Lung microvascular endothelial cell (primary cell): ENCODE data around the gene TSGA10IP. TPM values are rescaled to one million over a fixed set of nuclear protein-coding genes. Genes with fewer than 3 reads are reported as not detected.
"Not testable (repeated sequence)": the region's sequence is repeated elsewhere in the genome, so short reads cannot be mapped to it uniquely, and the experiment has no call there.

ENCODE experiments used
- DNase-seq, 2 donors: peaks; one replicate each; pipeline versions ENCODE4 v3.0.0 to v3.0.0-alpha.2; 2010; ENCODE audit warnings: low read depth in 2 of 2
- total RNA-seq: library from RNA; depleted of rRNA; stranded (reverse); fragments of >200 nt; gene quantifications from 2 replicates; pipeline ENCODE4 v1.2.1, GENCODE V29; 2014

TSGA10IP gene
- total RNA-seq, 1 donor from 2014 or later = not detected

DNA sequence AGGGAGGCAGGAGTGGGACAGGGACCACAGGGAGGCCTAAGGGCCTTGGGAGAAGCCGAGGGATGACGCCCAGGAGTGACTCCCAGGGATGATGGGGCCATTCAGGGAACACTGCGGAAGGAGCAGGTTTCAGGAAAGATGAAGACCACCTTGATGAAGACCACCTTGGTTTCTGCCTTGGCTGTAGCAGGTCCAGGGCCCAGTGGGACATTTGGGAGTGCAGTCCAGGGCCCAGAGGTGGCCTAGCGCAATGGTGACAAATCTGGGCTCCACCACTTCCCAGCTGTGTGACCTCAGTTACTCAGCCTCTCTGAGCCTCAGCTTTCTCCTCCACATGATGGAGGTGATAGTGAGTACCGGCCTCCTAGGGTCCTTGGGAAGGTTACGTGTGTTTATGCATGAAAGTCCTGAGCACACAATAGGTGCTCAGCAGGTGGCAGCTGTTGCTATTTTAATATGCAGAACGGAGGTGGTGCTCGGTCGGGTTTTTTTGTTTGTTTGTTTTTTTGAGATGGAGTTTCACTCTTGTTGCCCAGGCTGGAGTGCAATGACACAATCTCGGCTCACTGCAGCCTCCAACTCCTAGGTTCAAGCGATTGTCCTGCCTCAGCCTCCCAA lies 770 bp downstream of the TSGA10IP start:
- DNase-seq = no peak

DNA sequence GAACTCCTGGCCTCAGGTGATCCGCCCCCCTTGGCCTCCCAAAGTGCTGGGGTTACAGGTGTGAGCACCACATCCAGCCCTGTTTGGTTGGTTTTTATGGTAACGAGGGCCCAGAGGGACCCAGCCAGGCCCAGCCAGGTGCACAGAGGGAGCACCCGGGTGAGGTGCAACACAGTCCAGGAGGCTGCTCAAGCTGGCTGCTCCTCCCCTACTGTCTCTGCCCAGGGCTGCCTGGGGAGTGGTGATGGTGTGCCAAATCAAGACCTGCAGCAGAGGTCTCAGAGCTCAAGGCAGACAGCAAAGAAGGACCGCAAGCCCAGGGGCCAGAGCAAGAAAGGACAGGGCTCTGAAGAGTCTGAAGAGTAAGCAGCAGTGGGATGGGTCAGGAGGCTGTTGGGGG lies 1.4 kb downstream of the TSGA10IP start:
- no peak for DNase-seq

DNA sequence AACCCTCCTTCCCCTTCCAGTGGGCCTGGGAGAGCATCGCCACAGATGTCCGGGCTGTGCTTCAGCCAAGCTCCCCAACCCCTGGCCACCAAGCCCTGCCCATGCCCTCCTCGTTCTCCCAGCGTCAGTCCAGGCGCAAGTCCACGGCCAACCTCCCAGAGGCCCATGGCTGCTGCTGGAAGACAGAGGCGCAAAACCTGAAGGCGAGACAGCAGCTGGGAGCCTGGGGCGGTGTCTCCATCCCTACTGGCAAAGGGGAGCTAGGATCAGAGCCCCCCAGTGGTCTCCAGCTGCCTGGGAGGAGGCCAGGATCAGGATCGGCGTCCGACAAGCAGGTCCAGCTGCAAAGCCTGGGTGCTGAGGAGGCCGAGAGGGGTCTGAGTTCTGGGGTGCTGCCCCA lies 1.9 kb downstream of the TSGA10IP start:
- DNase-seq = no peak

DNA sequence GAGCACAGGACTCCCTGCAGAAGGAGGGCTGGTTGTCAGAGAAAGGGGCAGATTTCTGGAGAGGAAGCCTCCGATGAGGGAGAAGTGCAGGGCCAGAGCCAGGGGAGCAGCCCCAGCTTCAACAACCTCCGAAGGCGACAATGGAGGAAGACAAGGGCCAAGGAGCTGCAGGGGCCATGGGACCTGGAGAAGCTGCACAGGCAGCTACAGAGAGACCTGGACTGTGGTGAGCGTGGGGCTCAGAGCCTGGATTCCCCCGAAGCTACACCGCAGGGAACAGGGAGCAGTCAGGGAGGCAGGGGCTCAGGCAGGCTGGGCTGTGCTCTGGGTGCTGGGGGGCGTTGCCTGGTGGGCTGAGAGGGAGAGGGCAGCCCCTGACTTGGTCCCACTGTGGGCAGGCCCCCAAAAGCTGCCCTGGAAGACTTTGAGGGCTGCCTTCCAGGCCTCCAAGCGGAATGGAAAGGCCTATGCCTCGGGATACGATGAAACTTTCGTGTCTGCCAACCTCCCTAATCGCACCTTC lies 2.4 kb downstream of the TSGA10IP start:
- no peak for DNase-seq

DNA sequence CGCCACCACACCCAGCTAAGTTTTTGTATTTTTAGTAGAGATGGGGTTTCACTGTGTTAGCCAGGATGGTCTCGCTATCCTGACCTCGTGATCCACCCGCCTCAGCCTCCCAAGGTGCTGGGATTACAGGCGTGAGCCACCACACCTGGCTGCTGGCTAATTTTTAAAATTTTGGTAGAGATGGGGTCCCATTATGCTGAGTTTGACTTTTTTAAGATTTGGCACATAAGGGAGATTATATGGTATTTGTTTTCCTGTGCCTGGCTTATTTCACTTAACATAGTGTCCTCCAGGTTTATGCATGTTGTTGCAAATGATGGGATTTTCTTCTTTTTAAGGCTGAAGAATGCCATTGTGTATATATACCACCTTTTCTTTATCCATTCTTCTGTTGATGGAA lies 5.4 kb downstream of the TSGA10IP start:
- not testable (repeated sequence) for DNase-seq

DNA sequence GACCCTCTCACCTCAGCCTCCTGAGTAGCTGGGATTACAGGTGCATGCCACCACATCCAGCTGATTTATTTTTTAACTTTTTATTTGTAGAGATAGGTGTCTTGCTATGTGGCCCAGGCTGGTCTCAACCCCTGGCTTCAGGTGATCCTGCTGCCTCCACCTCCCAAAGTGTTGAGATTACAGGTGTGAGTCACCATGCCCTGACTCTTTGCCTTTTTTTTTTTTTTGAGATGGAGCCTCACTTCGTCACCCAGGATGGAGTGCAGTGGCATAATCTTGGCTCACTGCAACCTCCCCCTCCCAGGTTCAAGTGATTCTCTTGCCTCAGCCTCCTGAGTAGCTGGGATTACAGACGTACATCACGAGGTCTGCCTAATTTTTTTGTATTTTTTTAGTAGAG lies 6.4 kb downstream of the TSGA10IP start:
- DNase-seq = not testable (repeated sequence)

DNA sequence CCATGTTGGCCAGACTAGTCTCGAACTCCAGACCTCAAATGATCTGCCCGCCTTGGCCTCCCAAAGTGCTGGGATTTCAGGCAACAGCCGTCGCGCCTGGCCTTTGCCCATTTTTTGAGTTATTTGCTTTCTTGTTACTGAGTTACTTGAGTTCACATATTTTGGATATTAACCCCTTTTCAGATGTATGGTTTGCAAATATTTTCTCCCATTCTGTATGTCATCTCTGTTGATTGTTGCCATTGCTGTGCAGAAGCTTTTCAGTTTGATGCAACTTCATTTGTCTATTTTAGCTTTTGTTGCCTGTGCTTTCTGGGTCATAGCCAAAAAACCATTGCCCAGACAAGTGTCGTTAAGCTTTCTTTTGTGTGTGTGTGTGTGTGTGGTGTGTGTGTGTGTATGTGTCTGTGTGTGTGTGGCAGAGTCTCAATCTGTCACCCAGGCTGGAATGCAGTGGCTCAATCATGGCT lies 6.8 kb downstream of the TSGA10IP start:
- DNase-seq = no peak

DNA sequence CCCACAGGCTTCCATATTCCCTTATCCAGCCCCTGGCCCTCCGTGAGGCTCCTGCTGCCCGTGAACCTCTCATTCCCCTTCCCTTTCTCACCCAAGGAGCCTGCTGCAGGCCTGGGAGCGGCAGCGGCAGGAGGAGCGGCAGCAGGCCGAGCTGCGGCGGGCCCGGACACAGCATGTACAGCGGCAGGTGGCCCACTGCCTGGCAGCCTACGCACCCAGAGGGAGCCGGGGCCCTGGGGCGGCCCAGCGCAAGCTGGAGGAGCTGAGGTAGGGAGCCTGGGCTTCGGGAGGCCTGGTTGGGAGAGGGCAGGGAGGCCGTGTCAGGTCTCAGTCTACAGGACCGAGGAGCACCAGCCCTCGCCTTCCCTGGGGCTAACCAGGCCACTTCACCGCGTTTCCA lies 8.2 kb downstream of the TSGA10IP start:
- no peak for DNase-seq

DNA sequence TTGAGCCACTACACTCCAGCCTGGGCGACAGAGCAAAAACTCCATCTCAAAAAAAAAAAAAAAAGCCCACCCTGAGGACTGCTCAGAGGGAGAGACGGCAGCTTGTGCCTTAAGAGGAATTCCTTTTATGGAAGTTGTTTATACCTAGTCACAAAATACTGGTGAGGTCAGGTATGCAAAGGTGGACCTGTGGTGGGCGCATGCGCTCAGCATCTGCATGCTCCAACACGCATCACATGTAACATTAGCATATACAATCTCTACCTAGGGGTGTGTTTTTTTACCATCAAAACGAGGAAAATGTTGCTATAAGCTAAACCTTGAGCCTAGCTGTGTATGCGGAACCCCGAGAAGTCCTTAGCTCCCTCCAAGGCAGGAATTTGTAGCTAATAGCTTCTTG lies 9.5 kb downstream of the TSGA10IP start:
- no peak for DNase-seq

DNA sequence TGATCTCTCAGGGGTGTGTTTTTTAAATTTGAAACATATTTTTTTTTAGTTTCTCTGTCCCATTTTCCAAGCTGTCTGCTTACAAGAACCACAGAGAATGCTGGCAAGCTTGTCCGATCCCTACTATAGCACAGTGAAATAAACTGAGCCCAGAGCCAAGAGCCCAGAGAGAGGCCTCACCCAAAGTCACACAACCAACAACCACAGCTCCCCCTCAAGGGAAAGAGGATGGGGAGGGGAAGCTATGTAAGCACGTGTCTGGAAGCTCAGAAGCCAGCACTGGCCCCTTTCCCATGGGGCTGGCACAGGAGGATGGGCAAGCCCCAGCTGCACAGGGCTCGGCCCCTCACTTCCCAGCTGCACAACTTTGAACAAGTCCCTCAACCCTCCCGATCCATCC lies 13.0 kb downstream of the TSGA10IP start:
- no peak for DNase-seq

DNA sequence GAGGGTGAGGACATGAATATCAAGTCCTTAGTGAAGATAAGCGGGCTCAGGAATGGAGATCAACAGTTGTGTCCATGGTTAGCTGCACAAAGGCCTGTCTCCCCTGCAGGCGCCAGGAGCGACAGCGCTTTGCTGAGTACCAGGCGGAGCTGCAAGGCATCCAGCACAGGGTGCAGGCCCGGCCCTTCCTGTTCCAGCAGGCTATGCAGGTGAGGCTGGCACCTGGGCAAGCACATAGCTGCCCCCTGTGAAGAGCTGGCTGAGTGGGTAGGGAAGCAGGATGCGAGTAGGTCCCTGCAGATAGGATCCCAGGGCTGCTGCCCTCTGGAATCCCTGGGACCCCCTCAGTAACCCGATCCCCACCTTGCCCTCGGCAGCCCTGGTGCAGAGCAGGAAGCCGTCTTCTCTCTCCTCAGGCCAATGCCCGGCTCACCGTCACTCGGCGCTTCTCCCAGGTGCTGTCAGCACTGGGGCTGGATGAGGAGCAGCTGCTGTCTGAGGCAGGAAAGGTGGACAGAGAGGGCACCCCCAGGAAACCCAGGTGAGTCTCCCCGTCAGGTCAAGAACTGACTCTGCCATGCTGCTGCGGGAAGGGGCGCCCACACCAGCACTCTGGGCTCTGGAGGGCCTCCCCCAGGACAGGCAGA lies 13.6 kb downstream of the TSGA10IP start:
- no peak for DNase-seq

DNA sequence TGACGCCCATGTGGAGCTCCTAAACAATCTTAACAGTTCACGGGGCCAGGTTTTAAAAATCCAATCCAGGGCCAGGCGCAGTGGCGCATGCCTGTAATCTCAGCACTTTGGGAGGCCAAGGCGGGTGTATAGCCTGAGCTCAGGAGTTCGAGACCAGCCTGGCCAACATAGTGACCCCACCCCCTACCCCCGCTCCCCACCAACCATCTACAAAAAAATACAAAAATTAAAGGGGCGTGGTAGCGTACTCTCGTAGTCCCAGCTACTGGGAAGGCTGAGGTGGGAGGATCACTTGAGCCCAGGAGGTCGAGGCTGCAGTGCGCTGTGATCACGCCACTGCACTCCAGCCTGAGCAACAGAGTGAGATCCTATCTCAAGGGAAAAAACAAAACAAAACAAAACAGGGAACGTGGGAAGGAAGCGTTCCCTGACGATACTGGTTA lies 15.6 kb downstream of the TSGA10IP start:
- no peak for DNase-seq

DNA sequence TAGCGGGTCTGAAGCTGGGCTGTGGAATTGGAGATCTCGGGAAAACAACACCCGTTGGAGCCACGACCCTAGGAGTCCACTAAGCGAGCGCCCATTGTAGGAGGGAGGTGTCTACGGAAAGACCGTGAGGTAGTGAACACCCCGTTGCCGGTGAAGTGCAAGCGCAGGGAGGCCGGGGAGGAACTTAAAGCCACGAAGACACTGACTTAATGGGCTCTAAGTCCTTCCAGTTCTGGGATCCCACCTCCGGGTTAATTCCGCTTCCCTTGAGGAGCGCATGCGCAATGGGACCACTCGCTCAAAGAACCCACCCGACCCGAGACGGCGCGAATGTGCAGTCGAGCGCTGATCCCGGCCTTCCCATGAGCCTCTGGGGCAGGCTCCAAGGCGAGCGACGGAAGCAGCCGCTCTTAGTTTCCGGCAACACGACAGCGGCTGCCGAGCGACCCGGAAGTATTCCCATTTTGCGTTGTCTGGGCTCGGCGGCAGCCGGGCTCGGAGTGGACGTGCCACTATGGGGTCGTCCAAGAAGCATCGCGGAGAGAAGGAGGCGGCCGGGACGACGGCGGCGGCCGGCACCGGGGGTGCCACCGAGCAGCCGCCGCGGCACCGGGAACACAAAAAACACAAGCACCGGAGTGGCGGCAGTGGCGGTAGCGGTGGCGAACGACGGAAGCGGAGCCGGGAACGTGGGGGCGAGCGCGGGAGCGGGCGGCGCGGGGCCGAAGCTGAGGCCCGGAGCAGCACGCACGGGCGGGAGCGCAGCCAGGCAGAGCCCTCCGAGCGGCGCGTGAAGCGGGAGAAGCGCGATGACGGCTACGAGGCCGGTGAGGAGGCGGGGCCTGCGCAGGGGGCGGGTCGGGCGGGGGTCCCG lies 16.2 kb downstream of the TSGA10IP start, which contains the start of gene SART1:
SART1 (plus strand) TSS at position 468 of the 874 bp plus-strand sequence; CDS start at position 515, 47 bp downstream.
- peak; percentile 99 for DNase-seq

DNA sequence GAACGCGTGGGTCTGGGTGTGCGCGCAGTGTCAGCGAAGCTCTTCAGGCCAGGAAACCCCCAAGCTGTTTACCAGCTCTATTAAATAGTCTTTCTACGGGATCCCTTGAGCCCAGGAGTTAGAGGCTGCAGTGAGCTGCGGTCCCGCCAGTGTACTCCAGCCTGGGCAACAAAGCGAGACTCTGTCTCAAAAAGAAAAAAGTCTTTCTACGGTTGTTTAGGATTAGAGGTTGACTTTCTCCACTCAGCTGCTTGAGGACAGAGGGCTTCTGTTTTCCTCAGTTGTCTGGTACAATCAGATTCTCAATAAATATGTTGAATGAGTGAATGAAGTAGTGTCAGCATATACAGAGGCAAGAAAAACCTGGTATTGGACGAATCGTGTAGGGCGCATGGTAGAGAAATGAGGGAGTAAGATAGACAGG lies 16.9 kb downstream of the TSGA10IP start:
- DNase-seq = no peak

DNA sequence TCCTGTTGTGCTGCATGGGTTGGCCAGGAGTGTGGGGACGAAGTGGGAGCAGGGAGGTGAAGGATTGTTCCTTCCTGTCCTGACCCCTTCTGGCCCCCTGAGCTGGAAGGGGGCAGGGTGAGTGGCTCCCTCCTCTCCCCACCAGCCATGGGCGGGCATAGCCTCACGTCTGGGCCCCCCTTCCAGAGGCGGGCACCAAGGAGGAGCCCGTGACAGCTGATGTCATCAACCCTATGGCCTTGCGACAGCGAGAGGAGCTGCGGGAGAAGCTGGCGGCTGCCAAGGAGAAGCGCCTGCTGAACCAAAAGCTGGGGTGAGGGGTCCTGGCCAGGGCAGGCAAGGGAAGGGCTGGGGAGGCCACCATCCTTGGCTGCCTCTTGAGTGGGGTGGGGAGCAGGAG lies 19.6 kb downstream of the TSGA10IP start:
- no peak for DNase-seq

DNA sequence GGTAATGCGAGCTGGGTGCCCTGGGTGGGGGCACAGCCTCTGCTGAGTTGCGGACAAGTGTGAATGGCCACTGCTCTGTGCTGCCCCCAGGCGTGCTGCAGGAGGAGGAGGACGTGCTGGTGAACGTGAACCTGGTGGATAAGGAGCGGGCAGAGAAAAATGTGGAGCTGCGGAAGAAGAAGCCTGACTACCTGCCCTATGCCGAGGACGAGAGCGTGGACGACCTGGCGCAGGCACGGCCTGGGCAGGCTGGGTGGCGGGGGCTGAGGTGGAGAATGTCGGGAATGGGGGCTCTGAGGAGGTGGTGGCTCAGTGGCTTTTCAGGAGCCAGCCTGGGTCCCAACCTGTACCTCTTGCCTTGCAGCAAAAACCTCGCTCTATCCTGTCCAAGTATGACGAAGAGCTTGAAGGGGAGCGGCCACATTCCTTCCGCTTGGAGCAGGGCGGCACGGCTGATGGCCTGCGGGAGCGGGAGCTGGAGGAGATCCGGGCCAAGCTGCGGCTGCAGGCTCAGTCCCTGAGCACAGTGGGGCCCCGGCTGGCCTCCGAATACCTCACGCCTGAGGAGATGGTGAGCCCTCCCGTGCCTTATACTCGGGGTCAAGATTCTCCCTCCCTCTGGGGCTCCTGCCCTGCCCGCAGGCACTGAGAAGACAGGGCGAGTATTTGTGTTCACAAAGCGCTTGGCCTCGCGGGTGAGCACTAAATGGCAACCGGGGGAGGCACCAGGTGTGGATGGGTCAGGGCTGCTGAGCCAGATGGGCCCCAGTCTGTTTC lies 20.9 kb downstream of the TSGA10IP start:
- no peak for DNase-seq

DNA sequence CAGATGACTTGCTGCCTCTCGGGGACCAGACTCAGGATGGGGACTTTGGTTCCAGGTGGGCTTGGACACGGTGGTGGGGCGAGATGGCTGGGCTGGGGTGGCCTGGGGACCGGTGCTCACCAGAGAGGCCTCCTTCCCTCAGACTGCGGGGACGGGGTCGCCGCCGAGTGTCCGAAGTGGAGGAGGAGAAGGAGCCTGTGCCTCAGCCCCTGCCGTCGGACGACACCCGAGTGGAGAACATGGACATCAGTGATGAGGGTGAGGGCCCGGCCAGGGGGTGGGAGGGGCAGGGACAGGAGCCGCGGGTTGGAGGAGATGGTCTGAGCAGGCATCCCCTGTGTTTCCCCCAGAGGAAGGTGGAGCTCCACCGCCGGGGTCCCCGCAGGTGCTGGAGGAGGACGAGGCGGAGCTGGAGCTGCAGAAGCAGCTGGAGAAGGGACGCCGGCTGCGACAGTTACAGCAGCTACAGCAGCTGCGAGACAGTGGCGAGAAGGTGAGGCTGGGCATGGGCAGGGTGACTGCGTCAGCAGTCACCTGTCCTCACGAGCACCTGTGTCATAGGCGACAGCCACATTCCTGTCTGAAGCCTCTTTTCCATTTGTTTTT lies 22.2 kb downstream of the TSGA10IP start:
- DNase-seq = no peak

DNA sequence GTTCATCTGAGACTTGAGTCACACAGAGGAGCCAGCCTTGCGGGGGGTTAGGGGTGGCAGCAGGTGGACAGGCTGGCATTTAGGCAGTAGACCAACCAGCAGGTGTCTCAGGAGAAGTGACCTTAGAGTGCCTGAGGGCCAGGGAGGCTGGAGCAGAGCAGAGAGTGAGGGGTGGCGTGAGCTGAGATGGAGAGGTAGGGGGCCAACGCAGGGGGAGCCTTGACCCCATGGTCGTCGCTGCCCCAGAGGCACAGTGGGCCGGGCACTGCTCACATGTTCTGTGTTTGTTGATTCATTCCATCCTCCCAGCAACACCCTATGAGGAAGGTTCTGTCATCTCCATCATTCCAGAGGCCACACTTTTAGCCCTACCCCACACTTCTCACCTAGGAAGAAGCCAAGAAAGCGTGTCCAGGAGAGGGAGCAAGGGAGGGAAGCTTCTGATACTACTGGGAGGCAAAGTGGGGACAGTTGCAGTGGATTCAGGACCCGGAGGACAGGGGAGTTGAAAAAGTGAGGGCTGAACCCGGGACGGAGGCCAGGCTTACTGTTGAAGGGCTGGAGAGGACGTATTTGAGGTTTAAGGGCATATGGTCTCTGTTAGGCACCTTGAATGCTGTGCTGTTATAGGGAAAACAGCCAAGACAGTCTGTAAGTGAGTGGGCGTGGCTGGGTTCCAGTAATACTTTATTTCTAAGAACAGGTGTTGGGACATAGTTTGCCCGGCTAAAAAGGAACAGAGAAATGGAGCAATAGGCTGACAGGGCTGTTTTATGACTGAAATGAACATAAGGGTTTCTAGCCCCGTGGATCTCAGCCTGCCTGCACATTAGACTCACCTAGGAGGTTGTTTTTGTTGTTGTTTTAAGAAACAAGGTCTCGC lies 23.6 kb downstream of the TSGA10IP start:
- no peak for DNase-seq

DNA sequence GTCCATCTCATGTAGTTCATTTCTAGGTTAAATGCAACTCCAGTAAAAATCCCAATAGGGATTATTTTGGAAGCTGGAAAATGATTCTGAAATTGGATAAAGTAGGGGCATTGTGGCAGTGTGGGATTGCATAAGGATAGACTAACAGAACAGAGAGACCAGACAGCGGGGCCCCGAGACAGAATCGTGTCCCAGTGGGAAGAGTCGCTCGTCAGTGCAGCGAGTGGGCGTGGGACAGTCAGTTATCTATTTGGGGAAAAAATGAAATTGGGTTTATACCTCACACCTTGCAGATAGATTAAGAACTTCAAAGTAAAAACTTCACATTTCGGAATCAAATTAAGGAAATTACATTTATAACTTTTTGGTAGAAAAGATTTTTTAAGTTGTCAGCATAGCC lies 26.8 kb downstream of the TSGA10IP start:
- DNase-seq = no peak
